K562 (cell line): ENCODE measurements around the gene C1QTNF8. TPM values are rescaled to one million over a fixed set of nuclear protein-coding genes. Genes with fewer than 3 reads are reported as not detected.

Source experiments
- ATAC-seq: fragments of 200-7000 bp; cut with Tn5 transposase; 3 replicates; pipeline ENCODE4 v1.9.1; 2020; ENCODE audit warnings: moderate library complexity
- BruUV-seq: library from RNA; stranded (reverse); fragments of 400-500 nt; replicated peaks from 2 replicates; lab custom pipeline; 2021; lab: Mats Ljungman, UMichigan
- CTCF ChIA-PET: fragments of 300-600 bp; formaldehyde crosslinking; extraction: SDS; loops from one replicate; lab custom pipeline; 2021; ENCODE audit warnings: low intra/inter-chr PET ratio; lab: Yijun Ruan, JAX
- POLR2A ChIA-PET: fragments of 300-600, 350-650 bp; sonication (Branson Sonifier 250); formaldehyde crosslinking; extraction: SDS; loops from one replicate; lab custom pipeline; 2021; ENCODE audit warnings: antibody characterized with exemption, inconsistent platforms; lab: Yijun Ruan, JAX
- DNase-seq, 4 experiments: peaks; one replicate each; pipeline versions ENCODE4 v3.0.0 to v3.0.0-alpha.2; 2011 to 2018; ENCODE audit warnings: low spot score in 3 of 4, mixed read lengths in 3 of 4; ENCODE audit errors: extremely low read depth in 1 of 4
- FAIRE-seq: peaks from 2 replicates; lab custom pipeline; 2011; peaks lifted over from hg19 to GRCh38; lab: Jason Lieb, UNC
- H2AFZ ChIP-seq: 2 replicates; pipeline ENCODE4 v1.6.0; 2011; ENCODE audit warnings: low read depth, low read length, control low read depth, inconsistent platforms
- H3K27ac ChIP-seq: fragments of 200-600 bp; 3 replicates; pipeline ENCODE4 v1.8.0; 2011; ENCODE audit warnings: low read depth, mild to moderate bottlenecking, control low read depth, inconsistent platforms, low read length, moderate library complexity, mixed read lengths; ENCODE audit errors: extremely low read depth
- H3K27me3 ChIP-seq, 2 experiments: fragments of 300-600 bp in 1 of 2; 2 replicates in 1 of 2; 3 replicates in 1 of 2; pipeline versions ENCODE4 v1.6.0 to v1.8.0; 2011; ENCODE audit warnings: inconsistent platforms in 2 of 2, low read length in 2 of 2, mild to moderate bottlenecking in 1 of 2, mixed read lengths in 1 of 2, moderate library complexity in 1 of 2; ENCODE audit not compliant: control insufficient read depth in 2 of 2, insufficient read depth in 2 of 2
- H3K36me3 ChIP-seq: fragments of 300-600 bp; 3 replicates; pipeline ENCODE4 v1.8.0; 2011; ENCODE audit warnings: mild to moderate bottlenecking, low read length, inconsistent platforms; ENCODE audit not compliant: control insufficient read depth, insufficient read depth
- H3K4me1 ChIP-seq, 2 experiments: fragments of 200-600 bp in 1 of 2; replicated peaks in 1 of 2; 2 replicates in 1 of 2; 3 replicates in 1 of 2; pipeline versions ENCODE4 v1.5.1 to v1.8.0; 2011; ENCODE audit warnings: inconsistent platforms in 2 of 2, low read length in 2 of 2, mild to moderate bottlenecking in 1 of 2, mixed read lengths in 1 of 2, moderate library complexity in 1 of 2; ENCODE audit not compliant: control insufficient read depth in 2 of 2, insufficient read depth in 2 of 2
- H3K4me2 ChIP-seq: 2 replicates; pipeline ENCODE4 v1.6.1; 2011; ENCODE audit warnings: low read length, control low read depth, inconsistent platforms, mixed read lengths; ENCODE audit not compliant: insufficient read depth
- H3K4me3 ChIP-seq: fragments of 200-600 bp; sonication (generic), shearing (Covaris generic); 2 replicates; pipeline ENCODE4 v1.5.1; 2016; ENCODE audit warnings: control low read depth, inconsistent platforms
- H3K79me2 ChIP-seq: fragments of 200-600 bp; 3 replicates; pipeline ENCODE4 v1.8.0; 2011; ENCODE audit warnings: low read length, inconsistent platforms; ENCODE audit not compliant: control insufficient read depth, insufficient read depth
- H3K9ac ChIP-seq, 2 experiments: 2 replicates each; pipeline versions ENCODE4 v1.6.0 to v1.6.1; 2011; ENCODE audit warnings: low read depth in 2 of 2, low read length in 2 of 2, control low read depth in 1 of 2, inconsistent platforms in 1 of 2, mild to moderate bottlenecking in 1 of 2, mixed read lengths in 1 of 2; ENCODE audit not compliant: insufficient read depth in 1 of 2
- H3K9me1 ChIP-seq: one replicate; pipeline ENCODE4 v1.6.0; 2011; ENCODE audit warnings: inconsistent platforms, mild to moderate bottlenecking, low read length, moderate library complexity; ENCODE audit not compliant: control insufficient read depth, insufficient read depth
- H3K9me3 ChIP-seq: replicated peaks from 2 replicates; pipeline ENCODE4 v1.5.1; 2011; ENCODE audit warnings: low read depth, low read length, inconsistent platforms; ENCODE audit not compliant: control insufficient read depth, insufficient read depth
- H4K20me1 ChIP-seq: replicated peaks from 2 replicates; pipeline ENCODE4 v1.6.1; 2011; ENCODE audit warnings: low read length, inconsistent platforms, mixed read lengths; ENCODE audit not compliant: control insufficient read depth, insufficient read depth
- BCOR ChIP-seq: fragments of 450-650 bp; IDR thresholded peaks from 2 replicates; pipeline ENCODE4 v1.6.1; 2016
- CREB1 ChIP-seq, 2 experiments: sonication (generic) in 1 of 2; formaldehyde crosslinking in 1 of 2; IDR thresholded peaks; 2 replicates each; pipeline versions ENCODE4 v1.6.1 to v1.8.0; 2012 to 2022; ENCODE audit warnings: inconsistent platforms in 1 of 2, mild to moderate bottlenecking in 1 of 2, missing genetic modification reagents in 1 of 2, moderate library complexity in 1 of 2
- ELF1 ChIP-seq: fragments of 200-800 bp; sonication (Bioruptor generic); IDR thresholded peaks from 2 replicates; pipeline ENCODE4 v1.6.1; 2016; ENCODE audit warnings: missing genetic modification characterization, missing compliant biosample characterization
- GABPB1 ChIP-seq: sonication (generic); formaldehyde crosslinking; IDR thresholded peaks from 2 replicates; pipeline ENCODE4 v1.8.0; 2022; ENCODE audit warnings: mild to moderate bottlenecking, missing genetic modification reagents
- GATAD2B ChIP-seq: fragments of 450-650 bp; IDR thresholded peaks from 2 replicates; pipeline ENCODE4 v1.6.1; 2017; ENCODE audit warnings: mild to moderate bottlenecking, borderline replicate concordance
- KDM2B ChIP-seq: fragments of 250-450 bp; sonication (Bioruptor Pico); IDR thresholded peaks from 2 replicates; pipeline ENCODE4 v1.8.0; 2021; ENCODE audit warnings: mild to moderate bottlenecking, moderate library complexity
- KHSRP ChIP-seq: fragments of 450-650 bp; IDR thresholded peaks from 2 replicates; pipeline ENCODE4 v1.6.1; 2017
- RBM14 ChIP-seq: fragments of 200-400 bp; formaldehyde crosslinking; IDR thresholded peaks from 2 replicates; pipeline ENCODE4 v1.6.1; 2018; ENCODE audit warnings: low read depth, mild to moderate bottlenecking, low read length, moderate library complexity, borderline replicate concordance; ENCODE audit not compliant: insufficient read depth
- ZKSCAN3 ChIP-seq: fragments of 250-450 bp; sonication (Bioruptor Pico); IDR thresholded peaks from 2 replicates; pipeline ENCODE4 v1.4.0; 2020
- ZNF707 ChIP-seq: fragments of 250-450 bp; sonication (Bioruptor Pico); conservative IDR thresholded peaks from 2 replicates; pipeline ENCODE4 v1.8.0; 2022; ENCODE audit warnings: inconsistent platforms, mild to moderate bottlenecking, moderate library complexity
- WGBS: fragments of 100-300 bp; shearing (Covaris generic); methylation state at CpG from one replicate; pipeline ENCODE4 v1.1.6; 2016; ENCODE audit warnings: low coverage, mixed read lengths; ENCODE audit not compliant: insufficient coverage; ENCODE audit errors: missing lambda C conversion rate; 5-methylcytosine and 5-hydroxymethylcytosine counted together
- in situ Hi-C: fragments of 300-500 bp; cut with MboI; formaldehyde crosslinking; loops from 4 replicates; pipeline ENCODE4 v1.15.0; 2018; ENCODE audit warnings: inconsistent platforms, mixed read lengths
- intact Hi-C: fragments of 100-400 bp; cut with micrococcal nuclease; formaldehyde crosslinking; loops from 2 replicates; pipeline ENCODE4 v1.14.2; 2022
- polyA plus RNA-seq, 8 experiments: library from polyadenylated mRNA; depleted of rRNA in 4 of 8; stranded (reverse) in 5 of 8; unstranded in 3 of 8; fragments of >200 nt; fragmentation: Nextera tagmentation in 2 of 8; fragmentation: Illumina TruSeq in 1 of 8; extraction: Ambion mirVana in 2 of 8; extraction: Trizol in 1 of 8; gene quantifications; 2 replicates each; pipeline versions ENCODE4 v1.2.1 to v1.2.3, GENCODE V29; 2011 to 2014; ENCODE audit warnings: inconsistent platforms in 1 of 8, missing spikeins in 1 of 8
- total RNA-seq, 7 experiments: library from RNA; depleted of rRNA in 6 of 7; stranded (reverse); fragments of >200 nt in 6 of 7; fragmentation: Illumina TruSeq in 2 of 7; extraction: Trizol in 2 of 7; gene quantifications; 2 replicates each; pipeline versions ENCODE4 v1.2.1 to v1.2.3, GENCODE V29; 2011 to 2021; ENCODE audit warnings: low replicate concordance in 1 of 7
- TF ChIP-seq, protein P1 (sequence below): fragments of 200-800 bp; sonication (Bioruptor generic); IDR thresholded peaks from 2 replicates; pipeline ENCODE4 v1.6.1; 2016; ENCODE audit warnings: missing genetic modification characterization, missing compliant biosample characterization

The C1QTNF8 gene
- total and polyA plus RNA-seq, 9 of the 15 experiments (the other 6 are each of a cell fraction or from before 2014, with no cell fraction given) = not detected

DNA sequence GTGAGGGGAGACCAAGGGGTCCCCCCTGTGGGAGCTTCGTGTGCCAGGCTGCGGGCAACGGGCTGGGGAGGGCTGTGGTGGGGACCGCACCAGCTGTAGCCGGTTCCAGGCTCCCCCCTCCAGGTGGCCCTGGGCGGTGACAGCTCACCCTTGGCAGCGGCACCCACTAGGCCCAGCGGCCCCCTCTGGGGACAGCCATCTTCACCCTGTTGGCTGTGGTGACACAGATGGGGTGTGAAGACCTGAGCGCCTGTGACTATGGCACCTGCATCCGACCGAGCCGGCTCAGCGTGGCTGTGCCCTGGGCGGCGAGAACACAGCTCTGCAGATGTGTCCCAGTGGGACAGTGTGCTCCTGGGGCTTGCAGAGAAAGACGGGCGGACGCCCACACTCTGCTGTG lies 1.1 kb upstream of the C1QTNF8 start:
- intact Hi-C loops = no loop called here
- BruUV-seq = no TSS peak
- 8% methylated on average over 17 of the region's 18 CpGs for WGBS
- ATAC-seq (no peak), DNase-seq (no peak), FAIRE-seq (no peak)
- Histone ChIP-seq H3K36me3 (no peaks in the 10 kb centered on the region), H3K9me1 (no peaks in the 10 kb centered on the region), H3K4me3 (no peak overlapping the region), H3K27ac (no peak overlapping the region), H3K9ac (no peak overlapping the region), H3K4me2 (no peak overlapping the region), H3K79me2 (no peaks in the 10 kb centered on the region), H2AFZ (no peak overlapping the region), H3K9me3 (peaks cover 2% of the 10 kb centered on the region; the same call in 1 of the 2 replicates), H3K27me3 (peaks cover 2 to 57% of the 10 kb centered on the region in 2 experiments; a peak in 3 of 5 replicates), H3K4me1 (peaks cover 0 to 63% of the 10 kb centered on the region in 2 experiments; a peak in 2 of 5 replicates), H4K20me1 (peaks cover 2% of the 10 kb centered on the region; the same call in 1 of the 2 replicates)
- TF ChIP-seq KDM2B (CRISPR knock-in tag) = no peak
- no peak for TF ChIP-seq BCOR
- TF ChIP-seq CREB1 (IDR thresholded peaks at IDR 0.05) = no peak
- TF ChIP-seq CREB1 (CRISPR knock-in tag; IDR thresholded peaks at IDR 0.05) = no peak
- TF ChIP-seq GABPB1 (CRISPR knock-in tag) = no peak
- TF ChIP-seq ZKSCAN3 (CRISPR knock-in tag) = no peak
- TF ChIP-seq RBM14 = no peak
- TF ChIP-seq GATAD2B = no peak
- TF ChIP-seq, protein P1, sequence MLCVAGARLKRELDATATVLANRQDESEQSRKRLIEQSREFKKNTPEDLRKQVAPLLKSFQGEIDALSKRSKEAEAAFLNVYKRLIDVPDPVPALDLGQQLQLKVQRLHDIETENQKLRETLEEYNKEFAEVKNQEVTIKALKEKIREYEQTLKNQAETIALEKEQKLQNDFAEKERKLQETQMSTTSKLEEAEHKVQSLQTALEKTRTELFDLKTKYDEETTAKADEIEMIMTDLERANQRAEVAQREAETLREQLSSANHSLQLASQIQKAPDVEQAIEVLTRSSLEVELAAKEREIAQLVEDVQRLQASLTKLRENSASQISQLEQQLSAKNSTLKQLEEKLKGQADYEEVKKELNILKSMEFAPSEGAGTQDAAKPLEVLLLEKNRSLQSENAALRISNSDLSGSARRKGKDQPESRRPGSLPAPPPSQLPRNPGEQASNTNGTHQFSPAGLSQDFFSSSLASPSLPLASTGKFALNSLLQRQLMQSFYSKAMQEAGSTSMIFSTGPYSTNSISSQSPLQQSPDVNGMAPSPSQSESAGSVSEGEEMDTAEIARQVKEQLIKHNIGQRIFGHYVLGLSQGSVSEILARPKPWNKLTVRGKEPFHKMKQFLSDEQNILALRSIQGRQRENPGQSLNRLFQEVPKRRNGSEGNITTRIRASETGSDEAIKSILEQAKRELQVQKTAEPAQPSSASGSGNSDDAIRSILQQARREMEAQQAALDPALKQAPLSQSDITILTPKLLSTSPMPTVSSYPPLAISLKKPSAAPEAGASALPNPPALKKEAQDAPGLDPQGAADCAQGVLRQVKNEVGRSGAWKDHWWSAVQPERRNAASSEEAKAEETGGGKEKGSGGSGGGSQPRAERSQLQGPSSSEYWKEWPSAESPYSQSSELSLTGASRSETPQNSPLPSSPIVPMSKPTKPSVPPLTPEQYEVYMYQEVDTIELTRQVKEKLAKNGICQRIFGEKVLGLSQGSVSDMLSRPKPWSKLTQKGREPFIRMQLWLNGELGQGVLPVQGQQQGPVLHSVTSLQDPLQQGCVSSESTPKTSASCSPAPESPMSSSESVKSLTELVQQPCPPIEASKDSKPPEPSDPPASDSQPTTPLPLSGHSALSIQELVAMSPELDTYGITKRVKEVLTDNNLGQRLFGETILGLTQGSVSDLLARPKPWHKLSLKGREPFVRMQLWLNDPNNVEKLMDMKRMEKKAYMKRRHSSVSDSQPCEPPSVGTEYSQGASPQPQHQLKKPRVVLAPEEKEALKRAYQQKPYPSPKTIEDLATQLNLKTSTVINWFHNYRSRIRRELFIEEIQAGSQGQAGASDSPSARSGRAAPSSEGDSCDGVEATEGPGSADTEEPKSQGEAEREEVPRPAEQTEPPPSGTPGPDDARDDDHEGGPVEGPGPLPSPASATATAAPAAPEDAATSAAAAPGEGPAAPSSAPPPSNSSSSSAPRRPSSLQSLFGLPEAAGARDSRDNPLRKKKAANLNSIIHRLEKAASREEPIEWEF (CRISPR knock-in tag) = no peak
- TF ChIP-seq KHSRP = no peak
- TF ChIP-seq ZNF707 (CRISPR knock-in tag) = no peak
- no peak for TF ChIP-seq ELF1 (tag)
- ChIA-PET CTCF (no interaction called here), POLR2A (interaction anchor here (0.6 kb wide), 4 partner anchors 46 to 345 kb away, joined by 3 read pairs; no protein-coding TSS in a partner anchor)
- in situ Hi-C loops = no loop called here
